K562 (cell line): ENCODE measurements around the gene ZFYVE28. TPM values are rescaled to one million over a fixed set of nuclear protein-coding genes. Genes with fewer than 3 reads are reported as not detected.

Source experiments
- ARID2 ChIP-seq: fragments of 450-650 bp; IDR thresholded peaks from 2 replicates; pipeline ENCODE4 v1.6.1; 2017; ENCODE audit warnings: antibody characterized with exemption, mild to moderate bottlenecking
- C11orf30 ChIP-seq: fragments of 450-650 bp; IDR thresholded peaks from 2 replicates; pipeline ENCODE4 v1.6.1; 2016; ENCODE audit warnings: low read depth, mild to moderate bottlenecking
- CCNT2 ChIP-seq: IDR thresholded peaks from 2 replicates; pipeline ENCODE4 v1.6.1; 2011; ENCODE audit warnings: borderline replicate concordance, low read depth, mild to moderate bottlenecking, moderate library complexity, mixed read lengths, low read length; ENCODE audit not compliant: insufficient read length; ENCODE audit errors: extremely low read depth
- EHMT2 ChIP-seq: fragments of 450-650 bp; IDR thresholded peaks from 2 replicates; pipeline ENCODE4 v1.6.1; 2018; ENCODE audit warnings: antibody characterized with exemption
- HDAC2 ChIP-seq: fragments of 450-650 bp; IDR thresholded peaks from 2 replicates; pipeline ENCODE4 v1.6.1; 2016; ENCODE audit warnings: mild to moderate bottlenecking
- HDGF ChIP-seq: fragments of 450-650 bp; IDR thresholded peaks from 2 replicates; pipeline ENCODE4 v1.6.1; 2016
- HLTF ChIP-seq: fragments of 450-650 bp; IDR thresholded peaks from 2 replicates; pipeline ENCODE4 v1.6.1; 2016
- JUND ChIP-seq, 2 experiments: IDR thresholded peaks; 2 replicates in 1 of 2; 3 replicates in 1 of 2; pipeline ENCODE4 v1.6.1; 2011; ENCODE audit warnings: borderline replicate concordance in 2 of 2, low read depth in 2 of 2, low read length in 2 of 2, improper control_type of control experiment in 1 of 2, missing biosample characterization in 1 of 2, missing genetic modification characterization in 1 of 2, missing genetic modification reagents in 1 of 2
- MTA1 ChIP-seq: fragments of 450-650 bp; IDR thresholded peaks from 2 replicates; pipeline ENCODE4 v1.6.1; 2017; ENCODE audit warnings: borderline replicate concordance
- NFATC3 ChIP-seq: fragments of 450-650 bp; IDR thresholded peaks from 2 replicates; pipeline ENCODE4 v1.6.1; 2017; ENCODE audit warnings: mild to moderate bottlenecking
- RAD21 ChIP-seq, 2 experiments: fragments of 250-450 bp in 1 of 2; fragments of 450-650 bp in 1 of 2; sonication (Bioruptor Pico) in 1 of 2; formaldehyde crosslinking in 1 of 2; IDR thresholded peaks in 1 of 2; conservative IDR thresholded peaks in 1 of 2; 2 replicates each; pipeline versions ENCODE4 v1.4.0 to v1.8.0; 2020 to 2022; ENCODE audit warnings: mild to moderate bottlenecking in 2 of 2, moderate library complexity in 1 of 2
- SIX5 ChIP-seq, 2 experiments: IDR thresholded peaks; 2 replicates each; pipeline ENCODE4 v1.6.1; 2011; ENCODE audit warnings: low read length in 2 of 2, borderline replicate concordance in 1 of 2, low read depth in 1 of 2, mild to moderate bottlenecking in 1 of 2, moderate library complexity in 1 of 2; ENCODE audit not compliant: insufficient read depth in 1 of 2
- ZBTB7A ChIP-seq: IDR thresholded peaks from 2 replicates; pipeline ENCODE4 v1.6.1; 2011; ENCODE audit warnings: low read depth, mild to moderate bottlenecking, low read length, moderate library complexity, borderline replicate concordance; ENCODE audit not compliant: control insufficient read depth
- ZNF133 ChIP-seq: fragments of 250-450 bp; sonication (Bioruptor Pico); IDR thresholded peaks from 2 replicates; pipeline ENCODE4 v1.4.0; 2020; ENCODE audit warnings: mild to moderate bottlenecking
- ZNF3 ChIP-seq: fragments of 250-450 bp; sonication (Bioruptor Pico); IDR thresholded peaks from 2 replicates; pipeline ENCODE4 v1.5.0; 2021; ENCODE audit warnings: mild to moderate bottlenecking, moderate library complexity
- ZNF316 ChIP-seq: fragments of 450-650 bp; IDR thresholded peaks from 2 replicates; pipeline ENCODE4 v1.6.1; 2016
- polyA plus RNA-seq, 8 experiments: library from polyadenylated mRNA; depleted of rRNA in 4 of 8; stranded (reverse) in 5 of 8; unstranded in 3 of 8; fragments of >200 nt; fragmentation: Nextera tagmentation in 2 of 8; fragmentation: Illumina TruSeq in 1 of 8; extraction: Ambion mirVana in 2 of 8; extraction: Trizol in 1 of 8; gene quantifications; 2 replicates each; pipeline versions ENCODE4 v1.2.1 to v1.2.3, GENCODE V29; 2011 to 2014; ENCODE audit warnings: inconsistent platforms in 1 of 8, missing spikeins in 1 of 8
- total RNA-seq, 7 experiments: library from RNA; depleted of rRNA in 6 of 7; stranded (reverse); fragments of >200 nt in 6 of 7; fragmentation: Illumina TruSeq in 2 of 7; extraction: Trizol in 2 of 7; gene quantifications; 2 replicates each; pipeline versions ENCODE4 v1.2.1 to v1.2.3, GENCODE V29; 2011 to 2021; ENCODE audit warnings: low replicate concordance in 1 of 7
- TF ChIP-seq, protein P1 (sequence below): fragments of 250-450 bp; sonication (Bioruptor Pico); IDR thresholded peaks from 2 replicates; pipeline ENCODE4 v1.5.0; 2021; ENCODE audit warnings: mild to moderate bottlenecking, borderline replicate concordance
- TF ChIP-seq, protein P2 (sequence below): fragments of 450-650 bp; IDR thresholded peaks from 2 replicates; pipeline ENCODE4 v1.6.1; 2016; ENCODE audit warnings: antibody characterized with exemption
- TF ChIP-seq, protein P3 (sequence below): fragments of 450-650 bp; formaldehyde crosslinking; IDR thresholded peaks from 2 replicates; pipeline ENCODE4 v1.4.0; 2020; ENCODE audit warnings: mild to moderate bottlenecking, moderate library complexity
- TF ChIP-seq, protein P4 (sequence below): fragments of 250-450 bp; sonication (Bioruptor Pico); IDR thresholded peaks from 2 replicates; pipeline ENCODE4 v1.4.0; 2020; ENCODE audit warnings: borderline replicate concordance

ZFYVE28 gene
- total and polyA plus RNA-seq, 9 of the 15 experiments (the other 6 are each of a cell fraction or from before 2014, with no cell fraction given), result 1.3 to 24.8 (median 8.9) TPM

DNA sequence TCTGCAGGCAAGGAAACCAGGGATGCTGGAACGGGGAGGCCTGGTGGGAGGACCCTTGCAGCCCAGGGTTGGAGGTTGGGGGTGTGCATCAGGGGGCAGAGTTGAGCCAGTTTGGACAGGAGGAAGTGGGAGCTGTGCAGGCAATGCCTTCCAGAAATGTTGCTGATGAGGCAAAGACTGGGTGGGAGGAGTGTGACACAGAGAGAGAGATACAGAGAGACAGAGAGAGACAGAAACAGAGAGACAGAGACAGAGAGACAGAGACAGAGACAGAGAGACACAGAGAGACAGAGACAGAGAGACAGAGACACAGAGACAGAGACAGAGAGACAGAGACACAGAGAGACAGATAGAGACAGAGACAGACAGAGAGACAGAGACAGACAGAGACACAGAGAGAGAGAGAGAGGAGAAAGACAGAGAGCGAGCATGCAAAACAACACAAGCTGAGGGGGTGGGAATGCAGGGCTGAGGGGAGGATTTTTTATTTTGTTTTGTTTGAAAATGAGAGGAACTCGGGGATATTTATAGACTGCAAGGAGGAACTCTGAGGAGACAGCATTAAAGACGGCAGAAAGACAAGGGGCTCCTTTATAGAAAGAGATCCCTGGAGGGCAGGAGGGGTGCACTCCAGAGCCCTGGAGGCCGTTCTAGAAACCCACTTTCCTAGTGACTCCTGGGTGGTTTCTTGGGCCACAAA lies 174.6 kb downstream of the ZFYVE28 start (continued):
- TF ChIP-seq, protein P1, sequence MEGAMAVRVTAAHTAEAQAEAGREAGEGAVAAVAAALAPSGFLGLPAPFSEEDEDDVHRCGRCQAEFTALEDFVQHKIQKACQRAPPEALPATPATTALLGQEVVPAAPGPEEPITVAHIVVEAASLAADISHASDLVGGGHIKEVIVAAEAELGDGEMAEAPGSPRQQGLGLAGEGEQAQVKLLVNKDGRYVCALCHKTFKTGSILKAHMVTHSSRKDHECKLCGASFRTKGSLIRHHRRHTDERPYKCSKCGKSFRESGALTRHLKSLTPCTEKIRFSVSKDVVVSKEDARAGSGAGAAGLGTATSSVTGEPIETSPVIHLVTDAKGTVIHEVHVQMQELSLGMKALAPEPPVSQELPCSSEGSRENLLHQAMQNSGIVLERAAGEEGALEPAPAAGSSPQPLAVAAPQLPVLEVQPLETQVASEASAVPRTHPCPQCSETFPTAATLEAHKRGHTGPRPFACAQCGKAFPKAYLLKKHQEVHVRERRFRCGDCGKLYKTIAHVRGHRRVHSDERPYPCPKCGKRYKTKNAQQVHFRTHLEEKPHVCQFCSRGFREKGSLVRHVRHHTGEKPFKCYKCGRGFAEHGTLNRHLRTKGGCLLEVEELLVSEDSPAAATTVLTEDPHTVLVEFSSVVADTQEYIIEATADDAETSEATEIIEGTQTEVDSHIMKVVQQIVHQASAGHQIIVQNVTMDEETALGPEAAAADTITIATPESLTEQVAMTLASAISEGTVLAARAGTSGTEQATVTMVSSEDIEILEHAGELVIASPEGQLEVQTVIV, result no peak
- TF ChIP-seq ZNF3 (CRISPR knock-in tag) (no peak), JUND (IDR thresholded peaks at IDR 0.05; ENCODE audit: borderline replicate concordance, low read depth, low read length) (peak; percentile 41; the same call in 1 of the 2 replicates), JUND (tag; IDR thresholded peaks at IDR 0.05; ENCODE audit: borderline replicate concordance, low read depth, low read length) (no peak), HDGF (0 out of 2 replicates have a peak, but pooled peaks have one; percentile 82), HDAC2 (peak; percentile 38; the same call in 1 of the 2 replicates), ZNF316 (peak; percentile 99), MTA1 (peak; percentile 63; the same call in 1 of the 2 replicates), HLTF (peak; percentile 76; the same call in 1 of the 2 replicates), RAD21 (CRISPR knock-in tag; conservative IDR thresholded peaks at IDR 0.05 in 1 of 2, IDR thresholded peaks at IDR 0.05 in 1 of 2) (peak; percentile 48 to 67), ZNF133 (CRISPR knock-in tag) (no peak), ZBTB7A (peak; percentile 63), NFATC3 (0 out of 2 replicates have a peak, but pooled peaks have one; percentile 34), EHMT2 (peak; percentile 44; the same call in 1 of the 2 replicates), C11orf30 (peak; percentile 98), CCNT2 (no peak), ARID2 (peak; percentile 73; the same call in 1 of the 2 replicates), SIX5 (IDR thresholded peaks at IDR 0.05; ENCODE audit: borderline replicate concordance in 1 of 2, insufficient read depth in 1 of 2, low read depth in 1 of 2, low read length in 2 of 2) (no peak)
- TF ChIP-seq, protein P2, sequence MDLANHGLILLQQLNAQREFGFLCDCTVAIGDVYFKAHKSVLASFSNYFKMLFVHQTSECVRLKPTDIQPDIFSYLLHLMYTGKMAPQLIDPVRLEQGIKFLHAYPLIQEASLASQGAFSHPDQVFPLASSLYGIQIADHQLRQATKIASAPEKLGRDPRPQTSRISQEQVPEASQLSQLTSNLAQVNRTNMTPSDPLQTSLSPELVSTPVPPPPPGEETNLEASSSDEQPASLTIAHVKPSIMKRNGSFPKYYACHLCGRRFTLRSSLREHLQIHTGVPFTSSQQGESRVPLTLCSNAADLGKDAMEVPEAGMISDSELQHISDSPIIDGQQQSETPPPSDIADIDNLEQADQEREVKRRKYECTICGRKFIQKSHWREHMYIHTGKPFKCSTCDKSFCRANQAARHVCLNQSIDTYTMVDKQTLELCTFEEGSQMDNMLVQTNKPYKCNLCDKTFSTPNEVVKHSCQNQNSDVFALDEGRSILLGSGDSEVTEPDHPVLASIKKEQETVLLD, result peak; percentile 44
- TF ChIP-seq, protein P3, sequence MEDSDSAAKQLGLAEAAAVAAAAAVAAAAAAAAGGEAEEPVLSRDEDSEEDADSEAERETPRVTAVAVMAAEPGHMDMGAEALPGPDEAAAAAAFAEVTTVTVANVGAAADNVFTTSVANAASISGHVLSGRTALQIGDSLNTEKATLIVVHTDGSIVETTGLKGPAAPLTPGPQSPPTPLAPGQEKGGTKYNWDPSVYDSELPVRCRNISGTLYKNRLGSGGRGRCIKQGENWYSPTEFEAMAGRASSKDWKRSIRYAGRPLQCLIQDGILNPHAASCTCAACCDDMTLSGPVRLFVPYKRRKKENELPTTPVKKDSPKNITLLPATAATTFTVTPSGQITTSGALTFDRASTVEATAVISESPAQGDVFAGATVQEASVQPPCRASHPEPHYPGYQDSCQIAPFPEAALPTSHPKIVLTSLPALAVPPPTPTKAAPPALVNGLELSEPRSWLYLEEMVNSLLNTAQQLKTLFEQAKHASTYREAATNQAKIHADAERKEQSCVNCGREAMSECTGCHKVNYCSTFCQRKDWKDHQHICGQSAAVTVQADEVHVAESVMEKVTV, result peak; percentile 14; the same call in 1 of the 2 replicates
- TF ChIP-seq, protein P4, sequence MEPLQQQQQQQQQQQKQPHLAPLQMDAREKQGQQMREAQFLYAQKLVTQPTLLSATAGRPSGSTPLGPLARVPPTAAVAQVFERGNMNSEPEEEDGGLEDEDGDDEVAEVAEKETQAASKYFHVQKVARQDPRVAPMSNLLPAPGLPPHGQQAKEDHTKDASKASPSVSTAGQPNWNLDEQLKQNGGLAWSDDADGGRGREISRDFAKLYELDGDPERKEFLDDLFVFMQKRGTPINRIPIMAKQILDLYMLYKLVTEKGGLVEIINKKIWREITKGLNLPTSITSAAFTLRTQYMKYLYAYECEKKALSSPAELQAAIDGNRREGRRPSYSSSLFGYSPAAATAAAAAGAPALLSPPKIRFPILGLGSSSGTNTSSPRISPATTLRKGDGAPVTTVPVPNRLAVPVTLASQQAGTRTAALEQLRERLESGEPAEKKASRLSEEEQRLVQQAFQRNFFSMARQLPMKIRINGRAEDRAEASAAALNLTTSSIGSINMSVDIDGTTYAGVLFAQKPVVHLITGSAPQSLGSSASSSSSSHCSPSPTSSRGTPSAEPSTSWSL (CRISPR knock-in tag), result no peak
